Sigmoid colon (tissue), 4 donors: Measurements from ENCODE around the gene HMGCS2.

Source experiments
- EP300 ChIP-seq, 4 donors: sonication (generic); formaldehyde crosslinking; IDR thresholded peaks; one replicate each; pipeline ENCODE4 v1.6.1; 2017; ENCODE audit warnings: antibody characterized with exemption in 4 of 4
- POLR2A ChIP-seq, 2 donors: fragments of 450-650 bp; IDR thresholded peaks; one replicate each; pipeline ENCODE4 v1.6.1; 2016; ENCODE audit warnings: antibody characterized with exemption in 2 of 2, mild to moderate bottlenecking in 2 of 2, moderate library complexity in 2 of 2
- POLR2AphosphoS5 ChIP-seq, 4 donors: sonication (generic); formaldehyde crosslinking; IDR thresholded peaks; one replicate each; pipeline ENCODE4 v1.6.1; 2017; ENCODE audit warnings: antibody characterized with exemption in 4 of 4
- TF ChIP-seq, protein P1 (sequence below), 4 experiments: fragments of 450-650 bp in 3 of 4; fragments of 200-600 bp in 1 of 4; IDR thresholded peaks; one replicate each; pipeline ENCODE4 v1.5.1; 2016 to 2019; ENCODE audit warnings: antibody characterized with exemption in 4 of 4, mild to moderate bottlenecking in 3 of 4, moderate library complexity in 2 of 4

- TF ChIP-seq POLR2A (IDR thresholded peaks at IDR 0.05) = no peak
- TF ChIP-seq, protein P1, sequence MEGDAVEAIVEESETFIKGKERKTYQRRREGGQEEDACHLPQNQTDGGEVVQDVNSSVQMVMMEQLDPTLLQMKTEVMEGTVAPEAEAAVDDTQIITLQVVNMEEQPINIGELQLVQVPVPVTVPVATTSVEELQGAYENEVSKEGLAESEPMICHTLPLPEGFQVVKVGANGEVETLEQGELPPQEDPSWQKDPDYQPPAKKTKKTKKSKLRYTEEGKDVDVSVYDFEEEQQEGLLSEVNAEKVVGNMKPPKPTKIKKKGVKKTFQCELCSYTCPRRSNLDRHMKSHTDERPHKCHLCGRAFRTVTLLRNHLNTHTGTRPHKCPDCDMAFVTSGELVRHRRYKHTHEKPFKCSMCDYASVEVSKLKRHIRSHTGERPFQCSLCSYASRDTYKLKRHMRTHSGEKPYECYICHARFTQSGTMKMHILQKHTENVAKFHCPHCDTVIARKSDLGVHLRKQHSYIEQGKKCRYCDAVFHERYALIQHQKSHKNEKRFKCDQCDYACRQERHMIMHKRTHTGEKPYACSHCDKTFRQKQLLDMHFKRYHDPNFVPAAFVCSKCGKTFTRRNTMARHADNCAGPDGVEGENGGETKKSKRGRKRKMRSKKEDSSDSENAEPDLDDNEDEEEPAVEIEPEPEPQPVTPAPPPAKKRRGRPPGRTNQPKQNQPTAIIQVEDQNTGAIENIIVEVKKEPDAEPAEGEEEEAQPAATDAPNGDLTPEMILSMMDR (IDR thresholded peaks at IDR 0.05) = no peak
- no peak for TF ChIP-seq EP300 (IDR thresholded peaks at IDR 0.05)
- no peak for TF ChIP-seq POLR2AphosphoS5 (IDR thresholded peaks at IDR 0.05)
Observed at GRCh38 chr1:119815928-119816327, 47.2 kb upstream of the HMGCS2 start.
